KOPT-K1 (cell line): ENCODE measurements around the gene GATM.

ENCODE experiments used
- H3K27ac ChIP-seq: fragments of 200-600 bp; sonication (generic); 2 replicates; pipeline ENCODE4 v1.5.1; 2016; ENCODE audit warnings: antibody characterized with exemption, mild to moderate bottlenecking, low read depth, low read length; ENCODE audit not compliant: poor library complexity, severe bottlenecking
- H3K36me3 ChIP-seq: fragments of 200-600 bp; sonication (generic); 2 replicates; pipeline ENCODE4 v1.5.1; 2017; ENCODE audit warnings: antibody characterized with exemption, mild to moderate bottlenecking, low read length, moderate library complexity; ENCODE audit not compliant: insufficient read depth
- H3K9me3 ChIP-seq: fragments of 200-600 bp; sonication (generic); 2 replicates; pipeline ENCODE4 v1.5.1; 2017; ENCODE audit warnings: antibody characterized with exemption, low read length, mild to moderate bottlenecking; ENCODE audit not compliant: insufficient read depth, poor library complexity, severe bottlenecking

GATM gene

GRCh38 chr15:45378149-45378912 lies at the start of gene GATM:
TSS of gene GATM (minus strand) at chr15:45378544. CDS start at chr15:45378453, 91 bp downstream.
- peaks cover 15% of the 10 kb centered on the region for H3K9me3 ChIP-seq
- no peaks in the 10 kb centered on the region for H3K36me3 ChIP-seq
- no peak within 1 kb of the TSS for H3K27ac ChIP-seq

- no peak overlapping the region for H3K27ac ChIP-seq
- peaks cover 9% of the 10 kb centered on the region for H3K36me3 ChIP-seq
- H3K9me3 ChIP-seq: no peaks in the 10 kb centered on the region
Observed at GRCh38 chr15:45427085-45427484, 48.7 kb upstream of the GATM start.

DNA sequence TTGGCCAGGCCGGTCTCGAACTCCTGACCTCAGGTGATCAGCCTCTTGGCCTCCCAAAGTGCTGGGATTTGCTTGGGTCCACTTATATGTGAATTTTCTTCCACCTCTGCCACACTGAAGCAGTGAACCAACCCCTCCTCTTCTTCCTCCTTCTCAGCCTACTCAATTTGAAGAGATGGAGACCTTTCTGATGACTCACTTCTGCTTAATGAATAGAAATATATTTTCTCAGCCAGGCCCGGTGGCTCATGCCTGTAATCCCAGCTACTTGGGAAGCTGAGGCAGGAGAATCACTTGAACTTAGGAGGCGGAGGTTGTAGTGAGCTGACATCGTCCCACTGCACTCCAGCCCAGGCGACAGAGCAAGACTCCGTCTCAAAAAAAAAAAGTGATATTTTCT lies 46.8 kb upstream of the GATM start:
- Histone ChIP-seq H3K9me3 (no peaks in the 10 kb centered on the region), H3K36me3 (peaks cover 27% of the 10 kb centered on the region), H3K27ac (no peak overlapping the region)

- Histone ChIP-seq H3K9me3 (no peaks in the 10 kb centered on the region), H3K27ac (no peak overlapping the region), H3K36me3 (peaks cover 34% of the 10 kb centered on the region)
Observed at GRCh38 chr15:45424429-45424828, 46.1 kb upstream of the GATM start.

- Histone ChIP-seq H3K36me3 (peaks cover 99% of the 10 kb centered on the region), H3K9me3 (no peaks in the 10 kb centered on the region), H3K27ac (no peak overlapping the region)
Observed at GRCh38 chr15:45417303-45417950, 39.1 kb upstream of the GATM start.

GRCh38 chr15:45414215-45414885 lies 36.0 kb upstream of the GATM start:
- Histone ChIP-seq H3K9me3 (no peaks in the 10 kb centered on the region), H3K27ac (no peak overlapping the region), H3K36me3 (peaks cover 98% of the 10 kb centered on the region)

DNA sequence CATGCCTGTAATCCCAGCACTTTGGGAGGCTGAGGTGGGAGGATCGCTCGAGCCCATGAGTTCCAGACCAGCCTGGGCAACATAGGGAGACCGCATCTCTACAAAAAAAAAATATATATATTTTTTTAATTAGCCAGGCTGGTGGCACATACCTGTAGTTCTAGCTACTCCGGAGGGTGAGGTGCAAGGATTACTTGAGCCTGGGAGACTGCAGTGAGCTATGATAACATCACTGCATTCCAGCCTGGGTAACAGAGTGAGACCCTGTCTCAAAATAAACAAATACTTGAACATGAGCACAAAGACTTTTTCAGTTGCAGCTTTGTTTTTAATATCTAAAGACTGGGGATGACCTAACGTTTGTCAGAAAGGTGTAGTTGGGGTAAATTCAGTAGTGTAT lies 31.3 kb upstream of the GATM start:
- Histone ChIP-seq H3K9me3 (no peaks in the 10 kb centered on the region), H3K36me3 (peaks cover 97% of the 10 kb centered on the region), H3K27ac (no peak overlapping the region)

- Histone ChIP-seq H3K27ac (no peak overlapping the region), H3K9me3 (no peaks in the 10 kb centered on the region), H3K36me3 (peaks cover 79% of the 10 kb centered on the region)
Observed at GRCh38 chr15:45407786-45408185, 29.4 kb upstream of the GATM start.

- Histone ChIP-seq H3K27ac (peak overlapping the region; percentile 74), H3K9me3 (no peaks in the 10 kb centered on the region), H3K36me3 (peaks cover 35% of the 10 kb centered on the region)
Observed at GRCh38 chr15:45402955-45403877, 24.9 kb upstream of the GATM start.

GRCh38 chr15:45402162-45402954 lies 24.0 kb upstream of the GATM start:
- Histone ChIP-seq H3K27ac (peak overlapping the region; percentile 74), H3K9me3 (no peaks in the 10 kb centered on the region), H3K36me3 (peaks cover 26% of the 10 kb centered on the region)

DNA sequence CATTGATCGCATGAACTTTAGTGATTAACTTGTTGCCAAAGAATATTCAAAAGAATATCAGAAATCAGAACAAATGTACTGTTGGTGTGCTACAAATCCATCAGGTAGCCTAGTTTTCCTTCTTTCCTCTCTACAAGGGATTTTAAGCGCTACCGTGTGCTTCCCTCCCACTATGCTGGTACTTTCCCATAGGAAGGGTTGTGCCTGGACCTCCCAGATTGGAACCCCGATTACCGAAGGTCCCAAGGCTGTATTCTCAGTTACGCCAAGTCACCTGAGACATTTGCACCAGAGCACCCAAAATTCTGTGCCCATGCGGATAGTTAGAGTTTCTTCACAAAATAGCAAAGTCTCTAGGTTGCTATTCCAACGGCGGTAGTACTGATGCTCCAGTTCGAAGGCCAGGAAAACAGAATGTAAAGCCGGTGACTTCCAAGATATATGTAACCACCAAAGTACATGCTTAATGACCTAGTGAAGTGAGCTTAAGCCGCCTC lies 23.4 kb upstream of the GATM start:
- no peaks in the 10 kb centered on the region for H3K9me3 ChIP-seq
- H3K36me3 ChIP-seq: peaks cover 20% of the 10 kb centered on the region
- peak overlapping the region; percentile 74 for H3K27ac ChIP-seq

DNA sequence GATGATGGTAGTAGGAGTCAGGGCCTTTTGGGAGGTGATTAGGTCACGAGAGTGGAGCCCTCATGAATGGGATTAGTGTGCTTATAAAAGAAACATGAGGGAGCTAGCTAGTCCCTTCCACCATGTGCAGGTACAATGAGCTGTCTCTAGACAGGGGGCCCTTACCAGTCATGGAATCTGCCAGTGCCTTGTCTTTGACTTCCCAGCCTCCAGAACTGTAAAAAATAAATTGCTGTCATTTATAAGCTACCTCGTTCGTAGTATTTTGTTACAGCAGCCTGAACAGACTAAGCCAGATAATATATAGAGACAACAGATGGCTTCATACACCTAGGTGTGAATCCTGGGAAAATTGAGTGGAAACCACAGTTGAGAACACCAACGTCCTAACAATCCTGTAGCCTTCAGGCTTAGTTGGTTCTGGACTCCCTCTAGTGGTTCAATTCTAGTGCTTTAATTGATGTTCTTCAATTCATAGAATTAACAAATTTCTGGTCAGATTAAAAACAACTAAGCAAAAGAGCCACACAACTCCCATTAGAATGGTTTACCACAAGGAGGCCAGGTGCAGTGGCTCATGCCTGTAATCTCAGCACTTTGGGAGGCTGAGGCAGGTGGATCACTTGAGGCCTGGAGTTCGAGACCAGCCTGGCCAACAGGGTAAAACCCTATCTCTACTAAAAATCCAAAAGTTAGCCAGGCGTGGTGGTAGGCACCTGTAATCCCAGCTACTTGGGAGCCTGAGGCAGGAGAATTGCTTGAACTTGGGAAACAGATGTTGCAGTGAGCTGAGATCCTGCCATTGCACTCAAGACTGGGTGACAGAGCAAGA lies 21.3 kb upstream of the GATM start:
- H3K9me3 ChIP-seq: no peaks in the 10 kb centered on the region
- no peak overlapping the region for H3K27ac ChIP-seq
- H3K36me3 ChIP-seq: no peaks in the 10 kb centered on the region

DNA sequence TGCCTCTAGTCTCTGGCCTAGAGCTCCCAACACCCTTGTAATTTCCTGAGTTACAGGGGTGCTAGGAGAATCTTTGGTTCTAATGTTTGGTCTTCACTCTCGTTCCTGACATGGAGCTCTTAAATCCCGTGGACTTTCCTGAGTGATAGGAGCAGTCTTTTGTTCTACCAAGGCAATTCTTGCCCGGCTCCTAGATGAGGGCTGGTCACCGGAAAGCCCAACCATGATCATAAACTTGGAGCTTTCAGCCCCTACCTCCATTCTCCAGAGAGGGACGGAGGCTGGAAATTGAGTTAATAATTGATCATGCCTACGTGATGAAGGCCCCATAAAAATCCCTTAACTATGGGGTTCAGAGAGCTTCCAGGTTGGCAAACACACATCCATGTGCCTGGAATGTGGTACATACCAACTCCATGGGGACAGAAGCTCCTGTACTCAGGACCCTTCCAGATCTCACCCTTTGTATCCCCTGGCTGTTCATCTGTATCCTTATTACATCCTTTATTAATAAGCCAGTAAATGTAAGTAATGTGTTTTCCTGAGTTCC lies 18.8 kb upstream of the GATM start:
- Histone ChIP-seq H3K9me3 (no peaks in the 10 kb centered on the region), H3K27ac (no peak overlapping the region), H3K36me3 (no peaks in the 10 kb centered on the region)
